Ureter (tissue), 1 donor: ENCODE results near the gene RPS6KB2. TPM values are rescaled to one million over a fixed set of nuclear protein-coding genes. Genes with fewer than 3 reads are reported as not detected.
"Not testable (repeated sequence)": the region's sequence is repeated elsewhere in the genome, so short reads cannot be mapped to it uniquely, and the experiment has no call there.

Experiments used
- DNase-seq: peaks from one replicate; pipeline ENCODE4 v3.0.0-alpha.2; 2020; ENCODE audit warnings: low spot score
- total RNA-seq: library from RNA; stranded (reverse); gene quantifications from one replicate; pipeline ENCODE4 v1.2.4, GENCODE V29; 2023
- donor health status: DM: yes; HTN: yes; CAD: no.

The RPS6KB2 gene
- total RNA-seq, 1 donor from 2014 or later, result 44.8 TPM

GRCh38 chr11:67410984-67411784, 17.1 kb upstream of the RPS6KB2 start:
- DNase-seq, result no peak

- DNase-seq, result no peak
These were observed 16.5 kb upstream of the RPS6KB2 start for GRCh38 chr11:67411785-67412152.

- no peak for DNase-seq
These were observed 15.7 kb upstream of the RPS6KB2 start for GRCh38 chr11:67412495-67413179.

GRCh38 chr11:67413266-67413849, 14.9 kb upstream of the RPS6KB2 start:
- no peak for DNase-seq

- no peak for DNase-seq
These were observed 12.6 kb upstream of the RPS6KB2 start, which contains the start of gene CARNS1 for GRCh38 chr11:67415501-67416304. TSS of gene CARNS1 (plus strand) at chr11:67415678. CDS start at chr11:67416200, 522 bp downstream.

- DNase-seq, result no peak
These were observed 11.6 kb upstream of the RPS6KB2 start for GRCh38 chr11:67416416-67417335.

- DNase-seq, result no peak
These were observed 10.9 kb upstream of the RPS6KB2 start for GRCh38 chr11:67417425-67417824.

GRCh38 chr11:67418476-67419281, 9.6 kb upstream of the RPS6KB2 start:
- no peak for DNase-seq

- no peak for DNase-seq
These were observed 8.8 kb upstream of the RPS6KB2 start for GRCh38 chr11:67419325-67420049.

GRCh38 chr11:67420147-67420645, 8.1 kb upstream of the RPS6KB2 start:
- DNase-seq, result no peak

GRCh38 chr11:67420646-67421429, 7.5 kb upstream of the RPS6KB2 start:
- peak; percentile 97 for DNase-seq

GRCh38 chr11:67421430-67422031, 6.8 kb upstream of the RPS6KB2 start:
- no peak for DNase-seq

- DNase-seq, result no peak
These were observed 5.4 kb upstream of the RPS6KB2 start for GRCh38 chr11:67422891-67423290.

- DNase-seq, result no peak
These were observed 4.8 kb upstream of the RPS6KB2 start for GRCh38 chr11:67423466-67423865.

GRCh38 chr11:67423891-67424613, 4.2 kb upstream of the RPS6KB2 start:
- no peak for DNase-seq

GRCh38 chr11:67427364-67427859, 882 bp upstream of the RPS6KB2 start:
- DNase-seq, result not testable (repeated sequence)
